Nephron progenitor cell (in vitro differentiated cells): ENCODE measurements around the gene CCDC110.

Experiments used
- DNase-seq: peaks from one replicate; pipeline ENCODE4 v3.0.0; 2021
- H3K27ac Mint-ChIP-seq: 2 replicates; pipeline ENCODE4 v1.8.0; 2021; ENCODE audit warnings: mild to moderate bottlenecking, moderate library complexity, mixed read lengths
- H3K27me3 Mint-ChIP-seq: 2 replicates; pipeline ENCODE4 v1.8.0; 2021; ENCODE audit warnings: mild to moderate bottlenecking, low read depth, mixed read lengths; ENCODE audit not compliant: poor library complexity
- H3K36me3 Mint-ChIP-seq: 2 replicates; pipeline ENCODE4 v1.8.0; 2021; ENCODE audit warnings: low read depth, mixed read lengths
- H3K4me1 Mint-ChIP-seq: 2 replicates; pipeline ENCODE4 v1.8.0; 2021; ENCODE audit warnings: mixed read lengths
- H3K4me3 Mint-ChIP-seq: 2 replicates; pipeline ENCODE4 v1.8.0; 2021; ENCODE audit warnings: mild to moderate bottlenecking, moderate library complexity, mixed read lengths
- H3K9me3 Mint-ChIP-seq: 2 replicates; pipeline ENCODE4 v1.8.0; 2021; ENCODE audit warnings: mild to moderate bottlenecking, moderate library complexity, mixed read lengths
- CTCF ChIP-seq: fragments of 200-600 bp; sonication (generic); IDR thresholded peaks from 2 replicates; pipeline ENCODE4 v1.5.0; 2021; ENCODE audit warnings: antibody characterized with exemption

Gene CCDC110

GRCh38 chr4:185471235-185472102 lies at the start of gene CCDC110:
Gene CCDC110, minus strand, starts transcription at chr4:185471733. Its CDS starts 50 bp downstream, at chr4:185471683.
- H3K27me3 Mint-ChIP-seq: peaks cover 79% of the 10 kb centered on the region
- peak within 1 kb of the TSS; percentile 94 for H3K4me3 Mint-ChIP-seq
- no peaks in the 10 kb centered on the region for H3K36me3 Mint-ChIP-seq
- H3K4me1 Mint-ChIP-seq: peaks cover 12% of the 10 kb centered on the region
- DNase-seq: peak; percentile 96
- peak; percentile 42 for TF ChIP-seq CTCF
- no peak within 1 kb of the TSS for H3K27ac Mint-ChIP-seq
- peaks cover 13% of the 10 kb centered on the region for H3K9me3 Mint-ChIP-seq

- TF ChIP-seq CTCF: no peak
- Mint-ChIP-seq H3K27me3 (no peaks in the 10 kb centered on the region), H3K4me1 (no peaks in the 10 kb centered on the region), H3K9me3 (no peaks in the 10 kb centered on the region), H3K27ac (no peak overlapping the region), H3K36me3 (no peaks in the 10 kb centered on the region), H3K4me3 (no peak overlapping the region)
- DNase-seq: no peak
Observed at GRCh38 chr4:185520119-185520518, 48.6 kb upstream of the CCDC110 start.

- no peak overlapping the region for H3K4me3 Mint-ChIP-seq
- no peak for DNase-seq
- peaks cover 9% of the 10 kb centered on the region for H3K4me1 Mint-ChIP-seq
- H3K27ac Mint-ChIP-seq: no peak overlapping the region
- no peaks in the 10 kb centered on the region for H3K36me3 Mint-ChIP-seq
- no peak for TF ChIP-seq CTCF
- H3K27me3 Mint-ChIP-seq: no peaks in the 10 kb centered on the region
- no peaks in the 10 kb centered on the region for H3K9me3 Mint-ChIP-seq
Observed at GRCh38 chr4:185518494-185518893, 47.0 kb upstream of the CCDC110 start.

- Mint-ChIP-seq H3K4me1 (peaks cover 11% of the 10 kb centered on the region), H3K4me3 (no peak overlapping the region), H3K27me3 (no peaks in the 10 kb centered on the region), H3K36me3 (no peaks in the 10 kb centered on the region), H3K27ac (no peak overlapping the region), H3K9me3 (no peaks in the 10 kb centered on the region)
- no peak for TF ChIP-seq CTCF
- DNase-seq: no peak
Observed at GRCh38 chr4:185518069-185518468, 46.5 kb upstream of the CCDC110 start.

- no peak for TF ChIP-seq CTCF
- H3K27me3 Mint-ChIP-seq: no peaks in the 10 kb centered on the region
- no peaks in the 10 kb centered on the region for H3K36me3 Mint-ChIP-seq
- no peak overlapping the region for H3K4me3 Mint-ChIP-seq
- peaks cover 11% of the 10 kb centered on the region for H3K4me1 Mint-ChIP-seq
- H3K9me3 Mint-ChIP-seq: no peaks in the 10 kb centered on the region
- DNase-seq: no peak
- no peak overlapping the region for H3K27ac Mint-ChIP-seq
Observed at GRCh38 chr4:185515248-185515647, 43.7 kb upstream of the CCDC110 start.
